Mammary epithelial cell (primary cell): ENCODE data around the gene HAUS3.

Experiments used
- CTCF ChIP-seq, 2 donors: IDR thresholded peaks in 1 of 2; conservative IDR thresholded peaks in 1 of 2; 2 replicates each; pipeline ENCODE4 v1.5.1; 2011 to 2012; ENCODE audit warnings: inconsistent platforms in 2 of 2, low read length in 2 of 2, mild to moderate bottlenecking in 2 of 2, control low read depth in 1 of 2, low read depth in 1 of 2; ENCODE audit not compliant: insufficient read depth in 1 of 2; ENCODE audit errors: extremely low read depth in 1 of 2
- EZH2 ChIP-seq: IDR thresholded peaks from 2 replicates; pipeline ENCODE4 v1.6.1; 2012; ENCODE audit warnings: low read length, inconsistent platforms, borderline replicate concordance

- no peak for TF ChIP-seq CTCF (conservative IDR thresholded peaks at IDR 0.05 in 1 of 2, IDR thresholded peaks at IDR 0.05 in 1 of 2; ENCODE audit: extremely low read depth in 1 of 2, insufficient read depth in 1 of 2, low read depth in 1 of 2, low read length in 2 of 2)
- no peak for TF ChIP-seq EZH2
Measured at GRCh38 chr4:2247128-2248043, 5.5 kb upstream of the HAUS3 start.
